HCT116 (cell line): ENCODE measurements around the gene VPS11.

Source experiments
- RAD21 ChIP-seq: IDR thresholded peaks from 2 replicates; pipeline ENCODE4 v1.6.1; 2012; ENCODE audit warnings: low read depth, mild to moderate bottlenecking
- YY1 ChIP-seq: IDR thresholded peaks from 2 replicates; pipeline ENCODE4 v1.6.1; 2011; ENCODE audit warnings: low read length, low read depth, moderate library complexity, mild to moderate bottlenecking; ENCODE audit not compliant: insufficient replicate concordance; ENCODE audit errors: extremely low read depth
- TF ChIP-seq, protein P1 (sequence below), 3 experiments: fragments of 200-600 bp in 1 of 3; sonication (generic) in 1 of 3; IDR thresholded peaks in 2 of 3; conservative IDR thresholded peaks in 1 of 3; 2 replicates each; pipeline ENCODE4 v1.5.1; 2012 to 2017; ENCODE audit warnings: low read depth in 2 of 3, low read length in 2 of 3, antibody characterized with exemption in 1 of 3, borderline replicate concordance in 1 of 3, control low read depth in 1 of 3, mild to moderate bottlenecking in 1 of 3, mixed read lengths in 1 of 3, mixed run types in 1 of 3, moderate library complexity in 1 of 3; ENCODE audit not compliant: insufficient read depth in 1 of 3

GRCh38 chr11:119048644-119049043 lies 19.0 kb upstream of the VPS11 start:
- TF ChIP-seq, protein P1, sequence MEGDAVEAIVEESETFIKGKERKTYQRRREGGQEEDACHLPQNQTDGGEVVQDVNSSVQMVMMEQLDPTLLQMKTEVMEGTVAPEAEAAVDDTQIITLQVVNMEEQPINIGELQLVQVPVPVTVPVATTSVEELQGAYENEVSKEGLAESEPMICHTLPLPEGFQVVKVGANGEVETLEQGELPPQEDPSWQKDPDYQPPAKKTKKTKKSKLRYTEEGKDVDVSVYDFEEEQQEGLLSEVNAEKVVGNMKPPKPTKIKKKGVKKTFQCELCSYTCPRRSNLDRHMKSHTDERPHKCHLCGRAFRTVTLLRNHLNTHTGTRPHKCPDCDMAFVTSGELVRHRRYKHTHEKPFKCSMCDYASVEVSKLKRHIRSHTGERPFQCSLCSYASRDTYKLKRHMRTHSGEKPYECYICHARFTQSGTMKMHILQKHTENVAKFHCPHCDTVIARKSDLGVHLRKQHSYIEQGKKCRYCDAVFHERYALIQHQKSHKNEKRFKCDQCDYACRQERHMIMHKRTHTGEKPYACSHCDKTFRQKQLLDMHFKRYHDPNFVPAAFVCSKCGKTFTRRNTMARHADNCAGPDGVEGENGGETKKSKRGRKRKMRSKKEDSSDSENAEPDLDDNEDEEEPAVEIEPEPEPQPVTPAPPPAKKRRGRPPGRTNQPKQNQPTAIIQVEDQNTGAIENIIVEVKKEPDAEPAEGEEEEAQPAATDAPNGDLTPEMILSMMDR (IDR thresholded peaks at IDR 0.05 in 2 of 3, conservative IDR thresholded peaks at IDR 0.05 in 1 of 3; ENCODE audit: borderline replicate concordance in 1 of 3, insufficient read depth in 1 of 3, low read depth in 2 of 3, low read length in 2 of 3), result no peak
- TF ChIP-seq YY1, result no peak
- TF ChIP-seq RAD21, result no peak
